ENCODE measurements around the gene PPP1R14B.

PPP1R14B gene

DNA sequence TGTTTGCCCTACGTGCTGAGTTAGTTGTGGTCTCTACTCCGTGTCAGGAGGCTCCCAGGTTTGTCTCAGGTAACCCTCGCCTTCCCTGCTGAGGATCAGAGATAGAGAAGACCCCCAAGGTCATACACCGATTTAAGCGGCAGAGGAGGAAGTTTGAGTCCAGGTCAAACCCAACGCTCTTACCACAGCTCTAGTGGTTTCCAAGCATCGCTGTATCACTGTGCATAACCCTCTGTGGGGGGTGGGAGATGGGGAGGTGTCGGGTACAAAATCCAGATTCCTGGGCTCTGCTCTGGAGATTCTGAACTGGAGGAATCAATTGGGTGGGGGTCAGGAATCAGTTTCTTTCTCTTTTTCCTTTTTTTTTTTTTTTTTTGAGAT, 15.8 kb downstream of the PPP1R14B start:
- peaks cover 2% of the 10 kb centered on the region for H3K36me3 ChIP-seq (ENCODE audit: control insufficient read depth, insufficient read depth, low read length, severe bottlenecking)
- H3K27me3 ChIP-seq (replicated peaks; ENCODE audit: control insufficient read depth, insufficient read depth, low read length): no peaks in the 10 kb centered on the region
- peaks cover 35% of the 10 kb centered on the region for H3K4me1 ChIP-seq (ENCODE audit: control insufficient read depth, insufficient read depth, low read length)
- H3K9ac ChIP-seq (ENCODE audit: low read length): peak overlapping the region; percentile 90
- peak overlapping the region; percentile 86 for H3K4me3 ChIP-seq (ENCODE audit: low read length)
- no peak for DNase-seq (ENCODE audit: low read depth)
- no peaks in the 10 kb centered on the region for H3K9me3 ChIP-seq (ENCODE audit: control insufficient read depth, low read length)

DNA sequence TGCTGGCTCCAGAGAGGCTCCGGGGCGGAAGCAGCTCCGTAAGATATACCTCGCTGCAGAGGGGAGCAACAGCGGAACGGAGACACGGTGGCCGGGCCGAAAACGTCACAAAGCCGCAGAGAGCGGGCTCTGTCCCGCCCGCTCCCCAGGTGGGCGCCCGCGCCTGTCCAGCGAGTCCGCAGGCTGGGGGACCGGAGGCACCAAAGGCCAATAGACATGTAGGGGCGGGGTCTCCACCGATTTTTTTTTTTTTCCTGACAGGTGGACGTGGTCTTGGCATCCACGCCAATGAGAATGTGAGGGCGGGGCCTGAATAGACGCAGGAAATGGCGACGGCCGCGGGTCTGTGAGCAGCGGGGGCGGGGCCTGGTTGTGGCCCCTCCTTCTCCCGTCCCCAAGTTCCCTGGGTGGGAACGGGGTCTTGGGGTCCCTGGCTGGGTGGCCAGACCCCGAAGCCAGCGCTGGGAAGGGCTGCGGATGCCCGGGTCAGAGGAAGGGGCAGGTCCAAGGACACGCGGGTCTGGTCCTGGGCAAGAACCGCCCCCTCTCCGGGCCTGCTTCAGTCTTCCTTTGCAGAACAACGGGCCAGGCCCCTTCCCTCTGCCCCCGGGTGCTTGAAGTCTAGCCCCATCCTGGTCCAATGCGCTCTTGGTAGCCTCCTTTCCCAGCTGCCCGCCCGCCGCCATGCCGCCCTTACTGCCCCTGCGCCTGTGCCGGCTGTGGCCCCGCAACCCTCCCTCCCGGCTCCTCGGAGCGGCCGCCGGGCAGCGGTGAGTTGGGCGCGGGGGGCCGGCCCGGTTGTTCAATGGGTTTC, 16.4 kb downstream of the PPP1R14B start, which contains the start of gene DNAJC4:
TSS of gene DNAJC4 (plus strand) at position 378 of the 814 bp plus-strand sequence. CDS start at position 685, 307 bp downstream.
- peak within 1 kb of the TSS; percentile 90 for H3K9ac ChIP-seq (ENCODE audit: low read length)
- H3K4me1 ChIP-seq (ENCODE audit: control insufficient read depth, insufficient read depth, low read length): peaks cover 32% of the 10 kb centered on the region
- peak; percentile 93 for DNase-seq (ENCODE audit: low read depth)
- H3K9me3 ChIP-seq (ENCODE audit: control insufficient read depth, low read length): no peaks in the 10 kb centered on the region
- H3K36me3 ChIP-seq (ENCODE audit: control insufficient read depth, insufficient read depth, low read length, severe bottlenecking): no peaks in the 10 kb centered on the region
- H3K27me3 ChIP-seq (replicated peaks; ENCODE audit: control insufficient read depth, insufficient read depth, low read length): no peaks in the 10 kb centered on the region
- peak within 1 kb of the TSS; percentile 86 for H3K4me3 ChIP-seq (ENCODE audit: low read length)

DNA sequence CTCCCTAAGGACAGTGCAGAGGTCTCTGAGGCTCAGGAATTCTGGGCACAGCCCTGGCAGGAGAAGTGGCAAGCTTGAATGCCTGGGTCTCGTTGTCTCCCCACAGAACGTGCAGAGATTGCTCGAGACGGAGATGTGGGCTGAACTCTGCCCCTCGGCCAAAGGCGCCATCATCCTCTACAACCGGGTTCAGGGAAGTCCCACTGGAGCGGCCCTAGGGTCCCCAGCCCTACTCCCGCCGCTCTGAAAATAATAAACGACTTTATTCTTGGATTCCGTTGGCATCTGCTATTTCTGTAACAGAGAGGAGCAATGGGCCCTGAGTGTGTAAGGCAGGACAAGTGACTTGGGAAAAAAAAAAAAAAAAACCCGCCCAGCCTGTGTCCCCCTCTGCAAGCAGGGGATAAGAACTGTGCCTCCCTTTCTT, 17.0 kb downstream of the PPP1R14B start:
- no peak for DNase-seq (ENCODE audit: low read depth)
- Histone ChIP-seq H3K4me3 (ENCODE audit: low read length) (peak overlapping the region; percentile 86), H3K36me3 (ENCODE audit: control insufficient read depth, insufficient read depth, low read length, severe bottlenecking) (no peaks in the 10 kb centered on the region), H3K27me3 (replicated peaks; ENCODE audit: control insufficient read depth, insufficient read depth, low read length) (no peaks in the 10 kb centered on the region), H3K4me1 (ENCODE audit: control insufficient read depth, insufficient read depth, low read length) (peaks cover 31% of the 10 kb centered on the region), H3K9ac (ENCODE audit: low read length) (peak overlapping the region; percentile 90), H3K9me3 (ENCODE audit: control insufficient read depth, low read length) (no peaks in the 10 kb centered on the region)

DNA sequence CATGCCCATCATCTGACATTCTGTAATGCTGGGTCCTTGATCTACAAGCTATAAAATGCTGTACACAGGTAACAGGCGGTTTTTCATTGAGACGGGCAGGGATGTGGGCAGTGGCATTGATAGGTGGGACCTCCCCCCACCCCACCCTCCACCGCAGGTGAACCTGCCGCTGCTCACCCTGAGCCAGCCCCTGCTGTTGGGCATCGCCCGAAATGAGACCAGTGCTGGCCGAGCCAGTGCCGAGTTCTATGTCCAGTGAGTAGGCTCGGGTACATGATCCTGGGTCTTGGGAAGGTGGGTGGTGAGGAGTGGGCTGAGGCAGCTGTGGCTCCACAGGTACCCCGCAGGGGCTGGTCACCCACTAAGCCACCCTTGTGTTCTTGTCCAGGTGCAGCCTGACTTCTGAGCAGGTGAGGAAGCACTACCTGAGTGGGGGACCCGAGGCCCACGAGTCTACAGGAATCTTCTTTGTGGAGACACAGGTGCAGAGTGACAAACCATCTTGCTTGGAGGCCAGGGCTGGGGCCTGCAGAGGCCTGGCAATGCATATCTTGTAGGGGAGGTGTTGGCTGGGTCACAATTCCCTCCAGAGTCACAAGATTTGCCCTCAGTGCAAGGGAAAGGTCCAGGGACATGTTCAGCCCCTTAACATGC, 17.5 kb downstream of the PPP1R14B start:
- Histone ChIP-seq H3K4me1 (ENCODE audit: control insufficient read depth, insufficient read depth, low read length) (peaks cover 31% of the 10 kb centered on the region), H3K9me3 (ENCODE audit: control insufficient read depth, low read length) (no peaks in the 10 kb centered on the region), H3K4me3 (ENCODE audit: low read length) (peak overlapping the region; percentile 86), H3K27me3 (replicated peaks; ENCODE audit: control insufficient read depth, insufficient read depth, low read length) (no peaks in the 10 kb centered on the region), H3K36me3 (ENCODE audit: control insufficient read depth, insufficient read depth, low read length, severe bottlenecking) (no peaks in the 10 kb centered on the region), H3K9ac (ENCODE audit: low read length) (peak overlapping the region; percentile 90)
- DNase-seq (ENCODE audit: low read depth): no peak

DNA sequence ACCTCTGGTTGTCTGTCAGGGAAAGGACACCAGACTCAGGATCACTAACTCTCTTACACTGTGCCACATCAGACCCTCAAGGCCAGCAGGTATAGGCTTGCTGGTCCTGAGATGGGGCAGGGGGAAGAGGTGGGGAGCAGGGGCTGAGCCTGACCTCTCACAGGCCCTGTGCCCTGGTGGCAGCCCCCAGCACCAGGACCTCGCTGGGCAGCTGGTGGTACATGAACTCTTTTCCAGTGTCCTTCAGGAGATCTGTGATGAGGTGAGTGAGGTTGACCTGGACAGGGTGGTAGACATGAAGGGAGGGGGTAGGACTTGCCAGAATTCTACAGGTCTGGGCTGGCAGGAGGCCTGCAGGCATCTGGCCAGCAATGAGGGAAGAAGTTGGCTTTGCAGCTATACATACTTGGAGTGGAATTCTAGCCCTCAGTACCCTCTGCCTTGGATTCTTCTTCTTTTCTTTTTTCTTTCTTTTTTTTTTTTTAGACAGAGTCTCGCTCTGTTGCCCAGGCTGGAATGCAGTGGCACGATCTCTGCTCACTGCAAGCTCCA, 19.3 kb downstream of the PPP1R14B start:
- DNase-seq (ENCODE audit: low read depth): no peak
- peaks cover 24% of the 10 kb centered on the region for H3K4me1 ChIP-seq (ENCODE audit: control insufficient read depth, insufficient read depth, low read length)
- no peaks in the 10 kb centered on the region for H3K9me3 ChIP-seq (ENCODE audit: control insufficient read depth, low read length)
- no peaks in the 10 kb centered on the region for H3K36me3 ChIP-seq (ENCODE audit: control insufficient read depth, insufficient read depth, low read length, severe bottlenecking)
- no peaks in the 10 kb centered on the region for H3K27me3 ChIP-seq (replicated peaks; ENCODE audit: control insufficient read depth, insufficient read depth, low read length)
- peak overlapping the region; percentile 98 for H3K4me3 ChIP-seq (ENCODE audit: low read length)
- peak overlapping the region; percentile 97 for H3K9ac ChIP-seq (ENCODE audit: low read length)

DNA sequence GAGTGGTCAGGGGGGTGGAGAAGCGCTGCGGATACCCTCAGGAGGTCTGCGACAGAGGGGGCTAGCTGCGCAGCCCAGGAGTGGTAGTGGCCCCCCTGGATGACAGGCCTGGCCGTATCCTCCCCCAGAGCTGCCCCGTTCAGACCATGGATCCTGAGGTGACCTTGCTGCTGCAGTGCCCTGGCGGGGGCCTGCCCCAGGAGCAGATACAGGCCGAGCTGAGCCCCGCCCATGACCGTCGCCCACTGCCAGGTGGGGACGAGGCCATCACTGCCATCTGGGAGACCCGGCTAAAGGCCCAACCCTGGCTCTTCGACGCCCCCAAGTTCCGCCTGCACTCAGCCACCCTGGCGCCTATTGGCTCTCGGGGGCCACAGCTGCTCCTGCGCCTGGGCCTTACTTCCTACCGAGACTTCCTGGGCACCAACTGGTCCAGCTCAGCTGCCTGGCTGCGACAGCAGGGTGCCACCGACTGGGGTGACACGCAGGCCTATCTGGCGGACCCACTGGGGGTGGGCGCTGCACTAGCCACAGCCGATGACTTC, 20.2 kb downstream of the PPP1R14B start:
- no peak for DNase-seq (ENCODE audit: low read depth)
- H3K9ac ChIP-seq (ENCODE audit: low read length): peak overlapping the region; percentile 97

DNA sequence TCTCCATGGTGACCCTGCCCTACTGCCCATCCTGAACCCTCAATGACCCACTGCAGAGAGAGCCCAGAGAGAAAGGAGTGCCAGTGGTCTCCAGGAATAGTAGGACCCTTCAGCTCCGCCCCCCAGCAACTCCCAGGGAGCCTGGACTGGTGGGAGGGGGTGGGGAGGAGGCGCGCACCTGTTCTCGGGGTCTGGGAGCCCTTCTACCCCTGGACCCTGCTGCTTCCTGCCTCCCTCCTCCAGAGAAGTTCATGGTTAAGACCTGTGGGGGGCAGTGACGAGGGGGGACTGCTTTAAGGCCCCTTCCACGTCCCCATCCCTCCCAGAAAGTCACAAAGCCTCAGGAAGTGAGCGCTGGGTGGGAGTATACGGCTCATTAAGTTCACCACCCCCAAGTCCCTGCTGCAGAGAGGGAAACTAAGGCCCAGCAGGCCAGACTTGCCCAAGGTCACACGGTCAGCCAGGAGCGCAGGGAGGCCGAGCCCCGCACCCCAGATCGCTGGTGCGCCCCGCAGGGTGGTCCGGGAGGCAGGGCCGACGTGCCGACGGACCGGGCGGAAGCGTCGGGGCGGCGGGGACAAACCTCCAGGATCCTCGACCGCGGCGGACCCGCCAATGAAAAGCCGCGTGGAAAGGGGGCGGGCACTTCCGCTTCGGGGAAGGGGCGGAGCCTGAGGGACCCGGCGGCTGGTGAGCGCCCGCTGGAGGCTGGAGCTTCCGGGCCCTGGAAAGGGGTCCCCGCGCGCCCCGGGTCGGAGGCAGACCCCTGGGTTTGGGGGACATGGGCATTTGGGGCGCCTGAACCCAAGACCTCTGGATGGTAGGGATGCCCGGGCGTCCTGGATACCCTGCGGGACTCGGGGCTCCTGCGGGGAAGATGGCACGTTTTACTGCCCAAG, 20.9 kb downstream of the PPP1R14B start, which contains the start of the genes NUDT22 and TRPT1:
TSS of gene NUDT22 (plus strand) at position 667 of the 899 bp plus-strand sequence. CDS start 379 bp downstream, outside the sequence.
TSS of gene TRPT1 (minus strand) at position 579 of the 899 bp plus-strand sequence. CDS start at position 253, 326 bp downstream.
- peak; percentile 95 for DNase-seq (ENCODE audit: low read depth)
- Histone ChIP-seq H3K9ac (ENCODE audit: low read length) (peak within 1 kb of the TSS; percentile 97), H3K27me3 (replicated peaks; ENCODE audit: control insufficient read depth, insufficient read depth, low read length) (no peaks in the 10 kb centered on the region), H3K9me3 (ENCODE audit: control insufficient read depth, low read length) (no peaks in the 10 kb centered on the region), H3K4me1 (ENCODE audit: control insufficient read depth, insufficient read depth, low read length) (peaks cover 22% of the 10 kb centered on the region), H3K4me3 (ENCODE audit: low read length) (peak within 1 kb of the TSS; percentile 98), H3K36me3 (ENCODE audit: control insufficient read depth, insufficient read depth, low read length, severe bottlenecking) (no peaks in the 10 kb centered on the region)

More for the DNA sequence above, 20.2 kb downstream of the PPP1R14B start:
- Histone ChIP-seq H3K36me3 (ENCODE audit: control insufficient read depth, insufficient read depth, low read length, severe bottlenecking) (no peaks in the 10 kb centered on the region), H3K4me1 (ENCODE audit: control insufficient read depth, insufficient read depth, low read length) (peaks cover 24% of the 10 kb centered on the region), H3K4me3 (ENCODE audit: low read length) (peak overlapping the region; percentile 98), H3K27me3 (replicated peaks; ENCODE audit: control insufficient read depth, insufficient read depth, low read length) (no peaks in the 10 kb centered on the region), H3K9me3 (ENCODE audit: control insufficient read depth, low read length) (no peaks in the 10 kb centered on the region)

DNA sequence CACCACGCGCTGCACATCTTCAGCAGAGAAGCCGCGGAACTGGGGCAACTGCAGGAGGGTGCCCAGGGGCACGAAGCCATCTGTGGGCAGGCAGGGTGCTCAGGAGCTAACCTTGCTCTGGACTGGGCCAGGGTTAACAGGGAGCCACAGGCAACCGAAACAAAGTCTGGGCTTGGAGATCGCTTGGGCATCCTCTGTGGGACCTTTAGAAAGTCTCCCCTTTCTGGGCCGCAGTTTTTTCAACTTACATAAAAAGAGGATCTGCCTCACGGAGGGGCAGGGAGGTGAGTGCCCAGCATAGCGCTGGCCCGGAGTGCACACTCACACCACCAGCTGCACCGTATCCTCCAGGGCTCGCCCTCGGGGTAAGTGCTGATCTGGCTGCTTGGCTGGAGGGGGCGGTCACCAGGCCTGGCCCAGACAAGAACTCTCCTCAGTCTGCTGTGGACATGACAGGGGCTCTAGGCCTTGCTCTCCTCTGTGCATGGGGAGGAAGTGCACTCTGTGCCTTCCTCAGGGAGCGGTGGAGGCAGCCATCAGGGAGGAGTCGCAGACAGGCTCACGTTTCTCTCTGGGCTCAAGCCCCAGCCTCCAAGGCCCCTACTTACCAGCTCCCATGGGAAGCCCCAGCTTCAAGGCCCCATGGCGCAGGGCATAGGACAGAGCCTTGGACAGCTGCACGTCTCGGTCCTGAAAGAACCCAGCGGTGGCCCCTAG, 21.7 kb downstream of the PPP1R14B start:
- no peaks in the 10 kb centered on the region for H3K27me3 ChIP-seq (replicated peaks; ENCODE audit: control insufficient read depth, insufficient read depth, low read length)
- H3K9me3 ChIP-seq (ENCODE audit: control insufficient read depth, low read length): no peaks in the 10 kb centered on the region
- DNase-seq (ENCODE audit: low read depth): peak; percentile 22
- no peaks in the 10 kb centered on the region for H3K36me3 ChIP-seq (ENCODE audit: control insufficient read depth, insufficient read depth, low read length, severe bottlenecking)
- H3K4me3 ChIP-seq (ENCODE audit: low read length): peak overlapping the region; percentile 98
- H3K9ac ChIP-seq (ENCODE audit: low read length): peak overlapping the region; percentile 97
- peaks cover 21% of the 10 kb centered on the region for H3K4me1 ChIP-seq (ENCODE audit: control insufficient read depth, insufficient read depth, low read length)

DNA sequence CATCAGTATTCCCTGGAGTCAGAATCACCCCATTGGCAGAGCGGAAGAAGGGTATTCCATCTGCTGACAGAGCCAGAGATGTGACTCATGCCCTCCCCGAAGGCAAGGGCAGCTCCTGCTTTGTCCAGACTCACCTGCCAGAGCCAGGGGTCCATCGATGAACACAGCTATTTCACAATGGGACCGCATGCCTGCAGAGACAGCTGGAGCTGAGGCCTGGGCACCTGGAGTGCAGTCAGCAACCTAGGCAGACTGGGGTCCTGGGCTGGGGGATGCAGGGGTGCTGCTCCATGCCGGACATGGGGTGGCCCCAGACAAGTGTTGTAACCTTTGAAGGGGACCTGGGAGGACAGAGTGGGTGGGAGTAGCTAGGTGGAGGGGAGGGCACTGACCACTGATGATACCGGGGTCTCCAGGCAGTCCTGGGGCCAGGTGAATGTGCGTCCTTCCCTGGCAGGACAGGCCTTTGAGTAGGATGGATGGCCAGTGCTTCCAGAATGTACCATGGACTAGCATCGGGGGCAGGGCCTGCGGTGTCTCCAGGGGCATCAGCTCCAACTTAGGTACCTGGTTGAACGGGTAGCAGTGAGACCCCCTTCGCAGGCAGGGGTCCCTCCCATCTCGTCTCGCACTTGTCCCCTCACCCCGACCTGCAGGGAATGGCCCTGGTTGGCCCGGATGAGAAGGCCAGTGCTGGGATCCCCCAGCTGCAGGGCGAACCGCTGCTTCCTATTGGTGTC, 22.4 kb downstream of the PPP1R14B start:
- peaks cover 15% of the 10 kb centered on the region for H3K4me1 ChIP-seq (ENCODE audit: control insufficient read depth, insufficient read depth, low read length)
- no peak overlapping the region for H3K4me3 ChIP-seq (ENCODE audit: low read length)
- no peaks in the 10 kb centered on the region for H3K27me3 ChIP-seq (replicated peaks; ENCODE audit: control insufficient read depth, insufficient read depth, low read length)
- no peaks in the 10 kb centered on the region for H3K36me3 ChIP-seq (ENCODE audit: control insufficient read depth, insufficient read depth, low read length, severe bottlenecking)
- no peak for DNase-seq (ENCODE audit: low read depth)
- H3K9ac ChIP-seq (ENCODE audit: low read length): peak overlapping the region; percentile 97
- H3K9me3 ChIP-seq (ENCODE audit: control insufficient read depth, low read length): no peaks in the 10 kb centered on the region

All from adipocyte (in vitro differentiated cells).